8988T (cell line): Measurements from ENCODE around the gene RFT1.
A peak's percentile ranks its signal among the peaks of the same experiment; 100 is the strongest.
"Not testable (repeated sequence)": the region's sequence is repeated elsewhere in the genome, so short reads cannot be mapped to it uniquely, and the experiment has no call there.

Source experiments
- DNase-seq: peaks from one replicate; pipeline ENCODE4 v3.0.0; 2011

The RFT1 gene

DNA sequence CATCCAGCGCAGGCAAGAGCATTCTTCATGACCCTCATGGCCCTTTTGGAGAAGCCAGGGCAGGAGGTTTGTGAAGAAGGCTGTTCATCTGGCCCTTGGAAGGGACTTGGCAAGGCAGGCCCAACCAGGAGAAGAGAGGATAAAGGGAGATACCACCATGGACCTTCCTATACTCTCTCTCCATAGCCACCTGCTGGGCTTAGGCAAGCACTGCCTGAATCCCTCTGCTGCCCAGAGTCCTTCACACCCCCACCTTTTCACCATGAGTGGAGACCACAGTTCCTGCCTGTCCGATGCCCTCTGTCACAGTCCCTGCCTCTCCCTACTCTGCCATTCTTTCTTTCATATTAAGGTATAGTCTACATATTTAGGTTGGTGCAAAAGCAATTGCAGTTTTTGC lies 73.8 kb downstream of the RFT1 start:
- DNase-seq: peak; percentile 57

DNA sequence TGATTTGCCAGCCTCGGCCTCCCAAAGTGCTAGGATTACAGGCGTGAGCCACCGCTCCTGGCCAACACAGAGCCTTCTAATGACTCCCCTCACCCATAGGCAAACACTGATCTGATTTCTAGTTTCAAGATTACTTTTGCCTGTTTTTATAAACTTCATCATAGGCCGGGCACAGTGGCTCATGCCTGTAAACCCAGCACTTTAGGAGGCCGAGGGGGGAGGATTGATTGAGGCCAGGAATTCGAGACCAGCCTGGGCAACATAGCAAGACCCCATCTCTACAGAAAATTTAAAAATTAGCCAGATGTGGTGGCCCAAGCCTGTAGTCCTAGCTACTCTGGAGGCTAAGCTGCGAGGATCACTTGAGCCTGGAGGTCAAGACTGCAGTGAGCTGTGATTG lies 76.0 kb downstream of the RFT1 start:
- DNase-seq: not testable (repeated sequence)

DNA sequence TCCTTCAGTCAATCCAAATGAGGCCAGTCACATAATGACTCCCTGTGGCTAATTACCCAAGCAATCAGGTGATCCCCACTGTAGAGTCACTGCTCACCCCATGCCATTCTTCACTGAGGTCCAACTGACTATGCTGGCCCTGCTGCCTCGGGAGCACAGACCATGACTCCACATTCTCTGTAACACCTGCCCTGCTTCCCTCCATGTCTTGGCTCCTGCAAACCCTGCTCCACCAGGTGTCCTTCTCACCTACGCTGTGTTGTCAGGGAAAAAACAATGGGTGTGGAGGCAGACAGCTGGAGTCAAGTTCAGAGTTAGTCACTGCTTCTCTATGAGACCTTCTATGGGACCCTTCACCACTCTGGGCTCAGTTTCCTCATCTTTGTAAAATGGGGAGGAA lies 78.3 kb downstream of the RFT1 start:
- DNase-seq: no peak

DNA sequence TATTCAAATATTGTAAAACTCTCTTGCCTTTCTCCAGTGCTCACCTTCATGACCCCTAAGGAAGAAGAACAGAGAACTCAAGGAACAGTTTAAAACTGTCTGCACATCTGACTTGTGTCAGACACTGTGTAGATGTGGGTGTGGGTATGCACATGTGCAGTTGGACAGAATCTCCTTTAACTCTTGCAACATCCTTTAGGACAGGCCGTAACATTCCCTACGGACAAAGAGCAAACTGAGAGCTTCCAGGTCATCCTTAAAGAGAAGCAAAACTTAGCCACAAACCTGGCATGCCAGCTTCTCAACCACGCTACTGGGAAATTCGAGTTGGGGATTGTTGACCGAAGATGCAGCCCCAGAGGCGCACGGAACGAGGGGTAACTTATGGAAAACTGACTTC lies 80.2 kb downstream of the RFT1 start:
- DNase-seq: no peak

DNA sequence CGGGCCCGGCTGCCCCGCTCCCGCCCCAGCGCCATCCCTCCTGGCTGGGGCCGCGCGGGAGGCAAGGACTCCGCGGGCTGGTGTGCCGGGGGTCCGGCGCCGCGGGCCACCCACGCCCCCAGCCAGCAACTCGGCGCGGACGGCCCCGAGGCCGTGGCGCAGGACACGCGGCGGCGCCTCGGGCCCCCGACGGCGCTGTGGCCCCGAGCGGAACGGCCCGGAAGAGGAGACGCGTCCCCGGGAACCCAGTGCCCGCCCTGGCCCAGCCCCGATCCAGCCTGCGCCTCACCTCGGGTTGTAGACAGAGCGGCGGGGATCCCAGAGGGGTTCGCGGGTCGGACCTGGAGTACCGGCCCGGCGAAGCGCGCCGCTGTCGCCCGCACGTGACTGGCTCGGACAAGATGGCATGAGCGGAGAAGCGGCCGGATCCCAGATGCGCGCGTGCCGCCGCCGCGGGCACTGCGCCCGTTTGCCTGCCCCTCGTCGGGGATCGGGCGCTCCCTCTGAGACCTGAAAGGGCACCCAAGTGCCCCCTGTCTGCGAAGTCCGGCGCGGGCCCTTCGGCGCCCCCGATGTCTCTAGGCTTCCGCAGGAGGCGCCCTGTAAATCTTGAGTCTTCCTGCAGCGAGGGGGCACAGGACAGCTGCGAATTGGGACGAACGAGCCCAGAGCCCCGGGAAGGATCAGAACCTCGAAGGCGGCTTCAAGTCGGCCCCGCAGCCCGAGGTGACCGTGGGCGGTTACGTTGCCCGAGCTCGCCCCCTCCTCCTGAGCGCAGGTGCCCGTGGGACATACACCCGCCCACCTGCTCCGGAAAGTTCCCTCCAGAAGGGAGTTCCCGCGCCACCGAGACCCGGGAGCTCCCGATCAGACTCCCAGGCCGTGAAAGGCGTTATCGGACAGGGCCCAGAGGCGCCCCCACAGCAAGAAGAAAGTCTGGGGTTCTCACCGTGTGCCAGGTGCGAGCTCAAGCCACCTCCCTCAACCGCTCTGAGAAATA lies 83.8 kb downstream of the RFT1 start:
- DNase-seq: peak; percentile 86

DNA sequence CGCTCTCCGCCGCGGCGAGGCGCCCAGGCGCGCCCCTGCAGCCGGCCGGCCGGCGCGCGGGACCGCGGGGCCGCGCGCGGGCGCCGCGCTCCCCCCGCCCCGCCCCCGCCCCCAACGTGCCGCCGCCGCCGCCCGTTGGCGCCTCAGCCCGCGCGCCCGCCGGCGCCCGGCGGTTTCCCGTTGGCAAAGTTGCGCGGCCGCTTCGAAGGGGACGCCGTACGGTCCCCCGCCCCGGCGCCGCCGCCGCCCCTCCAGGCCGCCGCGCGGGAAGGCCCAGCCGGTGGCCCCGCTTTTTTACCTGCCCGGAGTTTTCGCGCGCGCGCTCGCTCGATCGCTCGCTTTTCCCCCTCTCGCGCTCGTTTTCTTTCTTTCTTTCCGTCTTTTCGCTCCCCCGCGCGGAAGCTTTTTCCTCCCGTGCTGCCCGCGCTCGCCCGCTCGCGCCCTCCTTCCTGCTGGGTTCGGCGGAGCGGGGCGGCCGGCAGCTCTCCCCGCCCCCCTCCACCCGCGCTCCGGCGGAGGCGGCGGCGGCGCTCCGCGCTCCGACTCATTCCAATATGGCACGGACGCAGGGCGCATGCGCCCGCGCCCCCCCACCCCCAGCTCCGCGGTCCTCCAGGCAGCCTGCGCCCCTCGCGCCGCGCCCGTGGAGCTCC lies 84.6 kb downstream of the RFT1 start, which contains the start of gene SFMBT1:
Gene SFMBT1 (minus strand): TSS at position 556 of the 653 bp plus-strand sequence. CDS start 76,945 bp downstream, outside the sequence.
- DNase-seq: peak; percentile 98

DNA sequence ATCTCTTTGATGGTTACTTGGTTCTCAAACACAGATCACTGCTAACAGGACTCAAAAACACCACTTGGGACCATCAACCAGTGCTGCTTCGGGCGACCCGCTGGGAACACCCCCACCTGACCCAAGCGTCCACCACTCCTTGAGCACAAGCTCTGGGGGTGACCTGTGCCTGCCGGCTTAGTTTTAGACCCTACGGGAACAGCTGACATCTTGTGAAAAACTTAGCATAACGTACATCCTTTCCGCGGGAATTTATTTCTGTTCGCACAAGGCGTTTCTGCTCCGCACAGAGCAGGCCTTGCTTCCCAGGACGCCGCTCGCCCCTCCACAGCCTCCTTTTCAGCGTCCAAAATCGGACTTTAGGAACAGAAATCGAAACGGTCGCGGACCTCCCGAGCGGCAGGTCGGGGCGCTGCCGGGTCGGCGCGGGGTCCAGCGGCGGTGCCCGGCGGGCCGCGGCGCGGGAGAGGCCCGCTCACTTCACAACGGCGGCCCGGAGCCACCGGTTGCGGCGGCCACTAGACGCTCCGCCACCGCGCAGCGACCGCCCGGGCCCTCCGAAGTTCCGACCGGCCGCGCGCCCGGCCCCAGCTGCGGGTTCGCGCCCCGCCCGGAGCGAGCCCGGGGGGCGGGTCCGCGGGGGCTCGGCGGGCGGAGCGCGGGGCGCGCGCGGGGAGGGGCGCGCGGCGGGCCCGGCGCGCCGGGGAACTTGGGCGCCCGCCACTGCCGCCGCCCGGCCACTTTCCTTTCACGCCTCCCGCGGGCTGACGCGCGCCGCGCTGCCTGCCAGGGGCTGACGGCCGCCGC lies 85.3 kb downstream of the RFT1 start:
- DNase-seq: peak; percentile 95

DNA sequence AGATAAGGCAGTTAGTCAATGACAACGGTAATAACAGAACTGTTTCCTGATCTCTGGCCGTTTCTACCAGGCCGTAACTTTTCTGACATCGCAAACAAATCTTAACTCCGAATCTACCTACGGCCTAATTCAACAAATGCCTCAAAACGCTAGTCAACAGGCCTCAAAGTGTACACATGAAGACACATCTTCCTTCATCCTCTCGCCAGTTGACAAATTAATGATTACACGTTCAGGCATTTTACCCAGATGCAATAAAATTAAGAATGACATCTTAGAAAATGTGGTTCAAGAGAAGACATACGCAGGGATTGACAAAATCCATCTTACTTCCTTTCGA lies 85.9 kb downstream of the RFT1 start:
- no peak for DNase-seq

DNA sequence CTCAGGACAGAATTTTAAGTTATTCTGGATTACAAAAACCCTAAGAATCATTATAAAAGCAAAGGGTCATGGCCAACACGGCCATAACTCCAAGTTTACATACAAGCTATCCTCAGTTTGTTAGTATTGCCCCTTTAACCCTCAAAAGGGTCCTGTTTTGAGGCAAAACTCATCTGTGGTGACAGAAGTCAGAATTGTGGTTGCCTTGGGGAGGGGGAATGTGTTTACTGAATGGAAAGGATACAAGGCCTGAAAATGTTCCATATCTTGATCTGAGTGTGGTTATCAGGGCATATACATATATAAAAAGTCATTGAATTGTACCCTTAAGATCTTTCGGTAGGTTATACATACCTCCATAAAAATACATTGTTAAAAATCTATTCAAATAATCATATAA lies 86.5 kb downstream of the RFT1 start:
- DNase-seq: no peak

DNA sequence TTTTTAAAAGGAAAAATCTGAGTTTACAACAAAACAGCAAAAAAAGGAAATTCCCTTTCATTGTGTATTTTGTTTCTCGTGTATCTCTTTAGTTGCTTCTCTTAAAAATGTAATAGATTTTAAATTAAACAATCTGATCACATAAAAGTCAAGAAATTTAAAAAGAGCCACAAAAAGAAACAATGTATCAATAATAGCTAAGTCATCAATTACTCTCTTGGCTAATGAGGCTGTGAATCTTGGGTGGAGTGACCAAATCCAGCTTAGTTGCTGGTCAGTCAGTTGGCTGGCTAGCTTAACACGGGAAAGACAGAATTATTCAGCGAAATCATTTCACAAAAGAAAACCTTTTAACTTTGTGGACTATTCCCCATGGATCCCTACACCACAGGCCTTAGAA lies 87.6 kb downstream of the RFT1 start:
- DNase-seq: no peak

DNA sequence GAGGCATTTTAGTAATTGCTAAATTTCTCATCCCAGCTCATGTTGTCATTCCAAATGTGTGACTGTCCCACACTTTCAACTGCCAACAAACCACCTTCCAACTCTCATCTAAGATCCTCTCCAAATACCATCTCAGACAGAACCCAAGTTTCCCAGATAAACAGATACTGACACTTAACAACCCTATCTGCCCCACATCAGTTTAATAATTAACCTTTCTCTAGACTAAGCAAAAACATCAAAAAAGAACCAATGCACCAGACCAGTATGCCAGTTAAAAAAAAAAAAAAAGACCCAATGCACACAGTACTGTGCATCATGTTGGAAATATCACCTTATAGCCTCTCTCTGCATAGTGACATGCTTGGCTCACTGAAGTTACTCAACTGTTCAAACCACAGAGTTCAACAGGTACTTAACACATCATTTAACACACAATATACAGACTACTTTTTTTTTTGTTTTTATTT lies 89.8 kb downstream of the RFT1 start:
- no peak for DNase-seq

DNA sequence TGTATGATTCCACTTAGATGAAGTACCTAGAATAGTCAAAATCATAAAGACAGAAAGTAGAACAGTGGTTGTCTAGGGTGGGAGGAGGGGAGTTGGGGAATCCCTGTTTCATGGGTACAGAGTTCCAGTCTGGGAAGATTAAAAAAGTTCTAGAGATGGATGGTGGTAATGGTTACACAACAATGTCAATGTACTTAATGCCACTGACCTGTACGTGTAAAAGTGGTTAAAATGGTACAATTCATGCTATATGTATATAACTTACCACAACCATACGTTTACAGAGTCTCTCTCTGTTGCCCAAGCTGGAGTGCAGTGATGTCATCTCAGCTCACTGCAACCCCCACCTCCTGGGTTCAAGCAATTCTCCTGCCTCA lies 90.9 kb downstream of the RFT1 start:
- no peak for DNase-seq

DNA sequence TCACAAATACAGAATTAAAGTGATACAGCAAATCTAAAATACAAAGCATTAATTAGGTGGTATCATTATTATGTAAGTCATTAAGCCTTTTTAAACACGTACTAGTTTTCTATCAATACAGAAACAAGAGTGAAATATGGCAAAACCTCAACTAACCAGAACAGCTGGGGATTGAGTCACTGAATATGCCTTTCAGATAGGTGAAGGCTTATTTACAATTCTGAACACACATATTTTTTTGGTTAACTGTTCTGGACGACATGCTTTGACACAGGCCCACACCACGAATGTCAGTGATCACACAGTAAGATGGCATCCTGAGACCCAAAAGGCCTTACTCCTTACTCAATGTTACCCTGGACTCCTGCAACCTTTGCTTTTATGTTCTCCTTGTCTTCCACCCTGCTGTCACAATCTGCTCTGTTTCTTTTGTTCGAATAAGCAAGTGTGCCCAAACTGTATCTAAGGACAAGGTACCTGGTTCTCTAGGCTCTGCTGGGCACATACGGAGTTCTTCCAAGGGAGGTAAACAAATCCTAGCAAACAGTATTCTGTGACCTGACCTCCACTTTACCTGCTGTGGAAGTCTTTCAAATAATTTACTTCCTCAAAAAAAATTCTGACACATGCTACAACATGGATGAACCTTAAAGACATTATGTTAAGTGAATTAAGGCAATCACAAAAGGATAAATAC lies 91.4 kb downstream of the RFT1 start:
- DNase-seq: no peak
